ENCODE data around the gene GPC6.

The GPC6 gene

DNA sequence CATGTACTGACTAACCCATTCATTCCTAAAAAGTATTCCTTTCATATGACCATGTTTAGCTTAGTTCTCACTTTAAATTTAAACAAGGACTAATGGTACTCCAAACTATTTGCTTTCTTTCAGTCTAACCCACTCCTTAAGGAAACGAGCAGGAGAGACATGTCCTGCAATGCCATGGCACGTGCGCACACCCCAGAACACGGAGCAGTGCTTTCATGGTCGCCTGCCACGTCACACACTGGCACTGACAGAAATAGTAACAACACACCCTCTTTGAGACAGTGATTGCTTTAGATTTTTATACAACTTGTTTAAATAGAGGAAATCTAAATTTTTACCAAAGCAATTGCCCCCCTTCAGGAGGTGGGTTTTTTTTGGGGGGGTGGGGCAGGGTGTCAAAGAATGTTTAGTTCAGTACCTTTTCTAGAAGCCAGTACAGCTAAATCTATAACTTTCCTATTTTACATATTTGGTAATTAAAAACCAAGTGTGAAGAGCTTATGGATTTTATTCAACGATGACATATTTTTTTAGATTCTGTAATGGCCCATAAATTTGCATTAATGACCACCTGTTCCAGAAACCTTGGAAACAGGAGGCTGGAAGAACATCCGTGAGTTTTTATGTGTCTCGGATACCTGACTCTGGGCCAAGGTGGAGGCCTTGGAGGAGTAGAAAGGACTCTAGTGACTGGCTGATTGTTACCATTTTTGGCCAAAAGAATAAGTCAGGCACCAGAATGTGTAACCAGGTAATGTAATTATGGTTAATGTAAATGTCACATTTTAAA, 1005.7 kb downstream of the GPC6 start:
- Histone ChIP-seq H3K27ac (ENCODE audit: low read length) (no peak overlapping the region), H3K4me1 (ENCODE audit: control insufficient read depth in 1 of 2, insufficient read depth in 2 of 2, low read length in 2 of 2) (no peaks in the 10 kb centered on the region), H3K4me3 (ENCODE audit: low read depth in 1 of 2, low read length in 2 of 2) (no peak overlapping the region), H3K27me3 (ENCODE audit: low read depth, low read length) (no peaks in the 10 kb centered on the region), H3K9me3 (ENCODE audit: control insufficient read depth in 1 of 2, low read length in 2 of 2) (no peaks in the 10 kb centered on the region), H3K36me3 (ENCODE audit: control insufficient read depth in 1 of 2, insufficient read depth in 2 of 2, low read length in 2 of 2) (no peaks in the 10 kb centered on the region)

DNA sequence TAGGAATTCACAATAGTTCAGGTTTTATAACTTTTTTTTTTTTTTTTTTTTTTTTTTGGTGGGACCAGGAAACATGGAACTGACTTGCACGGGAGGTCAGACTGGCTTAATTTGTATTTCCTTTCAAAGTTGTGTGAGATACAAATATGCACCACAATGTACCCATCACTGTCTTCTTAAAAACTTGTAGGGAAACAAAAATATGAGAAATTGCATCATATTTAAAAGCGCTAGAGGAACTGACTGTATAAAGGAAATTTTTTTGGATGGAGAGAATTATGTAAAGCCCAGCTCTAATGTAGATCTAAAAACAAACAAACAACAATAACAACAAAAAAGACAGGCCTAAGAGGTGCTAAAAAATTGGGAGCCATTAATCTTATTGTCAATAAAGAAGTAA, 1006.3 kb downstream of the GPC6 start:
- no peaks in the 10 kb centered on the region for H3K9me3 ChIP-seq (ENCODE audit: control insufficient read depth in 1 of 2, low read length in 2 of 2)
- H3K36me3 ChIP-seq (ENCODE audit: control insufficient read depth in 1 of 2, insufficient read depth in 2 of 2, low read length in 2 of 2) = no peaks in the 10 kb centered on the region
- H3K27ac ChIP-seq (ENCODE audit: low read length) = no peak overlapping the region
- H3K27me3 ChIP-seq (ENCODE audit: low read depth, low read length) = no peaks in the 10 kb centered on the region
- H3K4me3 ChIP-seq (ENCODE audit: low read depth in 1 of 2, low read length in 2 of 2) = no peak overlapping the region
- H3K4me1 ChIP-seq (ENCODE audit: control insufficient read depth in 1 of 2, insufficient read depth in 2 of 2, low read length in 2 of 2) = no peaks in the 10 kb centered on the region

DNA sequence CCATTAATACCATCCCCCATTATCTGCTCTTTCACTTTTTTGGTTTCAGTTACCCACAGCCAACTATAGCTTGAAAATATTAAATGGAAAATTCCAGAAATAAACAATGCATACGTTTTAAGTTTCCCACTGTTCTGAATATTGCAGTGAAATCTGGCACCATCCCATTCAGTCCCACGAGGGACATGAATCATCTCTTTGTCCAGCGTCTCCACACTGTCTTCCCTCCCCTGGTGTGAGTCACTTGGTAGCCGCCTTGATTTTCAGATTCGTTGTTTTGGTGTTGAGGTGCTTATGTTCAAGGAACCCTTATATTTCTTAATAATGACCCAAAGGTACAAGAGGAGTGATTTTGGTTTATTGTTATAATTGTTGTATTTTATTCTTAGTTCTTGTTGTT, 1006.8 kb downstream of the GPC6 start:
- Histone ChIP-seq H3K9me3 (ENCODE audit: control insufficient read depth in 1 of 2, low read length in 2 of 2) (no peaks in the 10 kb centered on the region), H3K4me3 (ENCODE audit: low read depth in 1 of 2, low read length in 2 of 2) (no peak overlapping the region), H3K36me3 (ENCODE audit: control insufficient read depth in 1 of 2, insufficient read depth in 2 of 2, low read length in 2 of 2) (no peaks in the 10 kb centered on the region), H3K27me3 (ENCODE audit: low read depth, low read length) (no peaks in the 10 kb centered on the region), H3K27ac (ENCODE audit: low read length) (no peak overlapping the region), H3K4me1 (ENCODE audit: control insufficient read depth in 1 of 2, insufficient read depth in 2 of 2, low read length in 2 of 2) (no peaks in the 10 kb centered on the region)

DNA sequence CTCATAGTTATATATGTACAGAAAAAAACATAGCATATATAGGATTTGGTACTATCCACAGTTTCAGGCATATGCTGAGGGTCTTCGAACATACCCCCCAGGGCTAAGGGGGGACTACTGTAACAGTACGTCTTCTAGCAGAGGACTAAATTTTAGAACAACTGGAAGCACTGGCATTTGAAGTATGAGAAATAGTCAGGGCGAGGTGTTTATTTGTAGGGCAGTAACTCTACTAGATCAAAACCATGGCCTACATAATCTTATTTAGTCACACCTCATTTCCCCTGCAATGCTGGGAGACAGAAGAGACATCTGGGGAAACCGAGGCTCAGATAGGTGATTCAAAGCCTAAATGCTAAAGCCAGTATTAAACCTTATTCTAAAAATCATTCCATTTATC, 1007.2 kb downstream of the GPC6 start:
- H3K4me1 ChIP-seq (ENCODE audit: control insufficient read depth in 1 of 2, insufficient read depth in 2 of 2, low read length in 2 of 2) = no peaks in the 10 kb centered on the region
- H3K27ac ChIP-seq (ENCODE audit: low read length) = no peak overlapping the region
- no peaks in the 10 kb centered on the region for H3K36me3 ChIP-seq (ENCODE audit: control insufficient read depth in 1 of 2, insufficient read depth in 2 of 2, low read length in 2 of 2)
- no peak overlapping the region for H3K4me3 ChIP-seq (ENCODE audit: low read depth in 1 of 2, low read length in 2 of 2)
- no peaks in the 10 kb centered on the region for H3K9me3 ChIP-seq (ENCODE audit: control insufficient read depth in 1 of 2, low read length in 2 of 2)
- H3K27me3 ChIP-seq (ENCODE audit: low read depth, low read length) = no peaks in the 10 kb centered on the region

DNA sequence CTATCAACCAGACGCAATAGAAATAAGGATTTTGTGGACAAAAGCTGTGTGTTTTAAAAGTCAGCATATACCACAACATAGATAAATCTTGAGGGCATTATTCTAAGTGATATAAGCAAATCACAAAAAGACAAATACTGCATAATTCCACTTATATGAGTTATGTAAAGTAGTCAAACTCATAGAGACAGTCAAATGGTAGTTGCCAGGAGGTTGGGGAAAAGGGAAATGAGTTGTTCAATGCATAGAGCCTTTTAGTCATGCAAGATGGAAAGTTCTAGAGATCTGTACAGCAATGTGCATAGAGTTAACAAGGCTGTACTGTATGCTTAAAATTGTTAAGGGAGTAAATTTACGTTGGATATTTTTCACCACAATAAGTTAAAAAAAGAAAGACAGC, 1008.1 kb downstream of the GPC6 start:
- no peak overlapping the region for H3K4me3 ChIP-seq (ENCODE audit: low read depth in 1 of 2, low read length in 2 of 2)
- H3K9me3 ChIP-seq (ENCODE audit: control insufficient read depth in 1 of 2, low read length in 2 of 2) = no peaks in the 10 kb centered on the region
- H3K27ac ChIP-seq (ENCODE audit: low read length) = no peak overlapping the region
- H3K4me1 ChIP-seq (ENCODE audit: control insufficient read depth in 1 of 2, insufficient read depth in 2 of 2, low read length in 2 of 2) = no peaks in the 10 kb centered on the region
- no peaks in the 10 kb centered on the region for H3K36me3 ChIP-seq (ENCODE audit: control insufficient read depth in 1 of 2, insufficient read depth in 2 of 2, low read length in 2 of 2)
- H3K27me3 ChIP-seq (ENCODE audit: low read depth, low read length) = no peaks in the 10 kb centered on the region

DNA sequence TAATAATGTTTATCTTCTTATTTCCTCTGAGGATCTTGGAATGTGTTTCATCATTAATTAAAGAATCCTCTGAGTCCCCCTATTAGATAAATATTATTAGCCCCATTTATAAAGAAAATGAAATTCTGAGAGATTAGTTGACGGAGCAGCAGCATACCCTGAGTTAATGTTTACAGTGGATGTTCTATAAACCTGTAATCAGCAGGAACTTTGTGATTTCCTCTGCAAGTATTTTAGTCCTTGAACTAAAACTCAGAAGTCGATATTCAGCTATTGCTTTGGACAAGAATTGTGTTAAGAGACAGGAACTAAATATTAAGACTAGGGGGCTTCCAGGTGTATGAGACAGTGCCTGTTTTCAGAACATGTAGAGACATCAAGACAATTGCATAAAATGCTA, 1009.5 kb downstream of the GPC6 start:
- no peak overlapping the region for H3K4me3 ChIP-seq (ENCODE audit: low read depth in 1 of 2, low read length in 2 of 2)
- no peaks in the 10 kb centered on the region for H3K27me3 ChIP-seq (ENCODE audit: low read depth, low read length)
- H3K27ac ChIP-seq (ENCODE audit: low read length) = no peak overlapping the region
- H3K4me1 ChIP-seq (ENCODE audit: control insufficient read depth in 1 of 2, insufficient read depth in 2 of 2, low read length in 2 of 2) = no peaks in the 10 kb centered on the region
- H3K36me3 ChIP-seq (ENCODE audit: control insufficient read depth in 1 of 2, insufficient read depth in 2 of 2, low read length in 2 of 2) = no peaks in the 10 kb centered on the region
- H3K9me3 ChIP-seq (ENCODE audit: control insufficient read depth in 1 of 2, low read length in 2 of 2) = no peaks in the 10 kb centered on the region

DNA sequence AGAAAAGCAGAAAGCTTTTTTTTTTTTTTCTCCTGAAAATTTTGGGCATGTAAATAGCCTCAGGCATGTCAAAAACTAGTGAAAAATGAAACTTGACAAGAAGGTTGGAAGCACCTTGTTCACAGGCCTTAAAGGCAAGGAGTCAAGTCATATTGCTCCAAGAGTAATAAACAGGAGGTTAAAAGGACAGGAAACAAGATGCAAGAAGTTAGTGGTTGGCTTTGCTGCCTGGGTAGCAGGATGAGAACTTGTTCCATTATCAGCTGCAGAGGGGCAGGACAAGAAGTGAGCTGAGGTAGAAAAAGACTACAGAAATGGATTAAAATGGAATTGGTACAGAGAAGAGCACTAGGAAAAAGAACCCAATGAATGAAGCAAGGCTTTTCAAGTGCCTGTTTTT, 1010.3 kb downstream of the GPC6 start:
- H3K4me1 ChIP-seq (ENCODE audit: control insufficient read depth in 1 of 2, insufficient read depth in 2 of 2, low read length in 2 of 2) = no peaks in the 10 kb centered on the region
- H3K36me3 ChIP-seq (ENCODE audit: control insufficient read depth in 1 of 2, insufficient read depth in 2 of 2, low read length in 2 of 2) = no peaks in the 10 kb centered on the region
- H3K27ac ChIP-seq (ENCODE audit: low read length) = no peak overlapping the region
- H3K4me3 ChIP-seq (ENCODE audit: low read depth in 1 of 2, low read length in 2 of 2) = no peak overlapping the region
- H3K27me3 ChIP-seq (ENCODE audit: low read depth, low read length) = no peaks in the 10 kb centered on the region
- H3K9me3 ChIP-seq (ENCODE audit: control insufficient read depth in 1 of 2, low read length in 2 of 2) = no peaks in the 10 kb centered on the region

DNA sequence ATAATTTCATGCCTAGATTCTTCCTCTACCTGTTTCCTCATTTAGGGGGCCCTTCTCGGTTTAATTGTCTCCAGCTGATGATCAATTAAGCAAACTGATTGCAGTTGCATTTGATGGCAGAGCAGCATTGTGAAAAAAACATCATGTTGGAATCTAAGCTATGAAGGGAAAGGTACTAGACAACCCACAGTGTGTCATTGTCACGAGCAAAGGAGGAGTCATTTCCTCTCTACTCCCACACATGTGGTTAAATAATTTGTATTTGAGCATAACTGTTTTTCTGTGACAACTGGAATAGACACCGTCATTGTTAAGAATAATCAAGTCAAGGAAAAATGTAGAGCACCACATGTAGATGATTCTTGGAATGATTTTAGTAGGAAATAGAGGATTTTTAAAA, 1012.5 kb downstream of the GPC6 start:
- H3K4me1 ChIP-seq (ENCODE audit: control insufficient read depth in 1 of 2, insufficient read depth in 2 of 2, low read length in 2 of 2) = no peaks in the 10 kb centered on the region
- H3K27me3 ChIP-seq (ENCODE audit: low read depth, low read length) = no peaks in the 10 kb centered on the region
- no peaks in the 10 kb centered on the region for H3K36me3 ChIP-seq (ENCODE audit: control insufficient read depth in 1 of 2, insufficient read depth in 2 of 2, low read length in 2 of 2)
- H3K9me3 ChIP-seq (ENCODE audit: control insufficient read depth in 1 of 2, low read length in 2 of 2) = no peaks in the 10 kb centered on the region
- no peak overlapping the region for H3K27ac ChIP-seq (ENCODE audit: low read length)
- H3K4me3 ChIP-seq (ENCODE audit: low read depth in 1 of 2, low read length in 2 of 2) = no peak overlapping the region

DNA sequence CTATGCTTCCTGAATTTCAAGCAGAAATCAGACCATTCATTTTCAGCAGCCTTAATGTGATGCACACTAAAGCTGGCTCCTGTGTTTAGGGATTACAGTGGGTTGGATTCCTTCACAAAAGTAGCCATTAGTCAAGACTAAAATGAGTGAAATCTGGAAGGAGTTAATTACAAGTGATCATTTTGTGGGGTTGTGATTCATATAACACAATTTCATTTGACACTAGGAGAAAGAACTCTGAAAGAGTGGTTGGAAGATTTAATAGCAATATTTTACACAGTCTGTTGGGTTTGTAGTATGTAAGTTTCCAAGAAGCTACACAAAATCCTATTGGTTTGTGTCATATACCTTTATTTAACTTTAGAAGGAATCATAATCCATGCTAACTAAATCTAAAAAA, 1015.9 kb downstream of the GPC6 start:
- no peaks in the 10 kb centered on the region for H3K27me3 ChIP-seq (ENCODE audit: low read depth, low read length)
- H3K36me3 ChIP-seq (ENCODE audit: control insufficient read depth in 1 of 2, insufficient read depth in 2 of 2, low read length in 2 of 2) = no peaks in the 10 kb centered on the region
- no peaks in the 10 kb centered on the region for H3K4me1 ChIP-seq (ENCODE audit: control insufficient read depth in 1 of 2, insufficient read depth in 2 of 2, low read length in 2 of 2)
- H3K27ac ChIP-seq (ENCODE audit: low read length) = no peak overlapping the region
- H3K4me3 ChIP-seq (ENCODE audit: low read depth in 1 of 2, low read length in 2 of 2) = no peak overlapping the region
- H3K9me3 ChIP-seq (ENCODE audit: control insufficient read depth in 1 of 2, low read length in 2 of 2) = peaks cover 0 to 11% of the 10 kb centered on the region in 2 donors

DNA sequence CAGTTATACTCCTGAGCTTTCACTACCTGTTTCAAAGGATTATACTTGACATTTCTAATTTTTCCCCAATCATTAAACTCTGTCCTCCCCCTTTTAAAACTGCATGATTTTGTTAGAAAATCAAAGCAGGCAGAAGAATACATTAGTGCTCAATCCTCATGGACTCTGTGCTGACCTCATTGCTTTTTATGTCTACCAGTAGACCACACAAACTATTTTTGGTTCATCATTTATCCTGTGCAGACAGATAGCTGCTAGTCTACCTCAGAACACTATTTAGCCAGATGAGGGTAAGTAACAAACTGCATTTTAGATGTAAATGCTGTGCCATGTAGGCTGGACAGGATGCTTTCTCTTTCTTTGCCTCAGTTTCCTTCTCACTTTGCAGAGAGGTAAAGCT, 1016.9 kb downstream of the GPC6 start:
- Histone ChIP-seq H3K36me3 (ENCODE audit: control insufficient read depth in 1 of 2, insufficient read depth in 2 of 2, low read length in 2 of 2) (no peaks in the 10 kb centered on the region), H3K27me3 (ENCODE audit: low read depth, low read length) (no peaks in the 10 kb centered on the region), H3K4me3 (ENCODE audit: low read depth in 1 of 2, low read length in 2 of 2) (no peak overlapping the region), H3K9me3 (ENCODE audit: control insufficient read depth in 1 of 2, low read length in 2 of 2) (peaks cover 0 to 11% of the 10 kb centered on the region in 2 donors), H3K4me1 (ENCODE audit: control insufficient read depth in 1 of 2, insufficient read depth in 2 of 2, low read length in 2 of 2) (no peaks in the 10 kb centered on the region), H3K27ac (ENCODE audit: low read length) (no peak overlapping the region)

DNA sequence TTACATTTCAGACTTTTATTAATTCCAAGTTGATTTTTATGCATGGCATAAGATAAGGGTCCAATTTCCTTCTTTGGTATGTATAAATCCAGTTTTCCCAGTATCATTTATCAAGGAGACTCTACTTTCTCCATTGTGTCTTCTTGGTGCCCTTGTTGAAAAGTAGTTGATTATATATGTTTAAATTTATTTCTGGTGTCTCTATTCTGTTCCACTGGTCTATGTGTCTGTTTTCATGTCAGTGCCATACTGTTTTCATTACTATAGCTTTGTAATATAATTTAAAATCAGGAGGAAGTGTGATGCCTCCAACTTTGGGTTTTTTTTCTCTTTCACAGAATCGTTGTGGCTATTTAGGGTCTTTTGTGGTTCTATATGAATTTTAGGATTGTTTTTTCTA, 1019.9 kb downstream of the GPC6 start:
- Histone ChIP-seq H3K27ac (ENCODE audit: low read length) (no peak overlapping the region), H3K9me3 (ENCODE audit: control insufficient read depth in 1 of 2, low read length in 2 of 2) (peaks cover 0 to 11% of the 10 kb centered on the region in 2 donors), H3K36me3 (ENCODE audit: control insufficient read depth in 1 of 2, insufficient read depth in 2 of 2, low read length in 2 of 2) (no peaks in the 10 kb centered on the region), H3K4me3 (ENCODE audit: low read depth in 1 of 2, low read length in 2 of 2) (no peak overlapping the region), H3K4me1 (ENCODE audit: control insufficient read depth in 1 of 2, insufficient read depth in 2 of 2, low read length in 2 of 2) (no peaks in the 10 kb centered on the region), H3K27me3 (ENCODE audit: low read depth, low read length) (no peaks in the 10 kb centered on the region)

DNA sequence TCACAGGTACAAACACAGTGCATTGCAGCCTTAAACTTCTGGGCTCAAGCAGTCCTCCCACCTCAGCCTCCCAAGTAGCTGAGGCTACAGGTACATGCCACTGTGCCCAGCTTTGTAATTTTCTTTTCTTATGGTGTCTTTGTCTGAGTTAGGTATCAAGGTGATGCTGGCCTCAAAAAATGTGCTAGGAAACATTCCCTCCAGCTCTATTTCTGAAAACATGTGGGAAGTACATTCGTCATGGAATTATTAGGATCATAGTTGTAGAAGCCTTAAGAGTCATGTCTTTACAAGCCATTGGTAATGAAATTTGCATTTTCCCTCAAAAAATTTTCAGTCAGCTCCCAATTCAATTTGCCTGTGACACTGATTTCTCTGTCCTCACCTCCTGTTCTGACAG, 1021.3 kb downstream of the GPC6 start:
- Histone ChIP-seq H3K9me3 (ENCODE audit: control insufficient read depth in 1 of 2, low read length in 2 of 2) (peaks cover 0 to 11% of the 10 kb centered on the region in 2 donors), H3K27me3 (ENCODE audit: low read depth, low read length) (no peaks in the 10 kb centered on the region), H3K36me3 (ENCODE audit: control insufficient read depth in 1 of 2, insufficient read depth in 2 of 2, low read length in 2 of 2) (no peaks in the 10 kb centered on the region), H3K4me3 (ENCODE audit: low read depth in 1 of 2, low read length in 2 of 2) (no peak overlapping the region), H3K4me1 (ENCODE audit: control insufficient read depth in 1 of 2, insufficient read depth in 2 of 2, low read length in 2 of 2) (no peaks in the 10 kb centered on the region), H3K27ac (ENCODE audit: low read length) (no peak overlapping the region)

All from muscle layer of duodenum (tissue), 2 donors.